Esophagus (tissue), 2 donors: Measurements from ENCODE around the gene KRTAP9-1. TPM values are rescaled to one million over a fixed set of nuclear protein-coding genes. Genes with fewer than 3 reads are reported as not detected.

ENCODE experiments used
- H3K27ac ChIP-seq, 2 donors: one replicate each; pipeline ENCODE4 v1.5.1; 2013; ENCODE audit warnings: low read depth in 2 of 2, mild to moderate bottlenecking in 2 of 2, inconsistent platforms in 1 of 2, low read length in 1 of 2, moderate library complexity in 1 of 2
- H3K27me3 ChIP-seq, 2 donors: one replicate each; pipeline ENCODE4 v1.6.1; 2013; ENCODE audit warnings: low read length in 2 of 2, control low read depth in 1 of 2, mild to moderate bottlenecking in 1 of 2; ENCODE audit not compliant: insufficient read depth in 2 of 2, control insufficient read depth in 1 of 2
- H3K36me3 ChIP-seq, 2 donors: one replicate each; pipeline ENCODE4 v1.6.1; 2013; ENCODE audit warnings: low read length in 1 of 2; ENCODE audit not compliant: control insufficient read depth in 2 of 2, insufficient read depth in 2 of 2
- H3K4me1 ChIP-seq, 2 donors: one replicate each; pipeline ENCODE4 v1.6.1; 2013; ENCODE audit warnings: low read length in 1 of 2; ENCODE audit not compliant: control insufficient read depth in 2 of 2, insufficient read depth in 2 of 2
- H3K4me3 ChIP-seq, 2 donors: one replicate each; pipeline ENCODE4 v1.5.1; 2013; ENCODE audit warnings: low read length in 2 of 2, mild to moderate bottlenecking in 2 of 2, low read depth in 1 of 2, moderate library complexity in 1 of 2
- H3K9me3 ChIP-seq, 2 donors: one replicate each; pipeline ENCODE4 v1.6.1; 2013; ENCODE audit warnings: mild to moderate bottlenecking in 2 of 2, low read depth in 1 of 2, low read length in 1 of 2, moderate library complexity in 1 of 2; ENCODE audit not compliant: control insufficient read depth in 2 of 2, insufficient read depth in 1 of 2
- WGBS, 2 donors: extraction: QIAGEN DNeasy Blood & Tissue Kit; methylation state at CpG; one replicate each; pipeline ENCODE4 v1.1.7; 2013; 5-methylcytosine and 5-hydroxymethylcytosine counted together
- polyA plus RNA-seq, 2 donors: library from polyadenylated mRNA; stranded (reverse); fragments of 200-250 nt; gene quantifications; one replicate each; pipeline ENCODE4 v1.2.3, GENCODE V29; 2013
- donor health status: healthy with polysubstance abuse.
- donor health status: Bipolar disorder and iron deficiency.

The KRTAP9-1 gene
- polyA plus RNA-seq, 2 donors, result not detected

DNA sequence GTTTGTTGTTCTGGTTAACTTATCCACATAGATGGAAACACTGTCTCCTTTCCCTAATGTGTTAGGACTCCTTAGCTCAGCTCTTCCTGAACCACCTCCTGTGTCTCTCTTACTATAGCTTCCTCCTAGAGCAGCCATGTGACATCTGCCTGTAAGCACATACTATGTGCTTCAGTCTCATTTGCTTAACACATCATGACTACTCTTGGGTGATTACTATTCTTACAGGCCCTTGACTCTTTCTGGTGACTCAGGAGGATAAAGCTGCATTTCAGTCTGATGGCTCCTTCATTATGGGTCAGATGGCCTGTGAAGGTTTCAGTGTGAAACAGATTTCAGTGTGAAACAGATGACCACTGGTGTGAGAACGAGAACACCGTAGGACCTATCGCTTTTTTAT, 11.3 kb upstream of the KRTAP9-1 start:
- H3K4me3 ChIP-seq, result no peak overlapping the region
- H3K36me3 ChIP-seq, result no peaks in the 10 kb centered on the region
- peaks cover 0 to 3% of the 10 kb centered on the region in 2 donors for H3K27me3 ChIP-seq
- 94 to 96% methylated on average over 3 of the region's 3 CpGs for WGBS, 2 donors
- no peak overlapping the region for H3K27ac ChIP-seq
- no peaks in the 10 kb centered on the region for H3K4me1 ChIP-seq
- no peaks in the 10 kb centered on the region for H3K9me3 ChIP-seq

DNA sequence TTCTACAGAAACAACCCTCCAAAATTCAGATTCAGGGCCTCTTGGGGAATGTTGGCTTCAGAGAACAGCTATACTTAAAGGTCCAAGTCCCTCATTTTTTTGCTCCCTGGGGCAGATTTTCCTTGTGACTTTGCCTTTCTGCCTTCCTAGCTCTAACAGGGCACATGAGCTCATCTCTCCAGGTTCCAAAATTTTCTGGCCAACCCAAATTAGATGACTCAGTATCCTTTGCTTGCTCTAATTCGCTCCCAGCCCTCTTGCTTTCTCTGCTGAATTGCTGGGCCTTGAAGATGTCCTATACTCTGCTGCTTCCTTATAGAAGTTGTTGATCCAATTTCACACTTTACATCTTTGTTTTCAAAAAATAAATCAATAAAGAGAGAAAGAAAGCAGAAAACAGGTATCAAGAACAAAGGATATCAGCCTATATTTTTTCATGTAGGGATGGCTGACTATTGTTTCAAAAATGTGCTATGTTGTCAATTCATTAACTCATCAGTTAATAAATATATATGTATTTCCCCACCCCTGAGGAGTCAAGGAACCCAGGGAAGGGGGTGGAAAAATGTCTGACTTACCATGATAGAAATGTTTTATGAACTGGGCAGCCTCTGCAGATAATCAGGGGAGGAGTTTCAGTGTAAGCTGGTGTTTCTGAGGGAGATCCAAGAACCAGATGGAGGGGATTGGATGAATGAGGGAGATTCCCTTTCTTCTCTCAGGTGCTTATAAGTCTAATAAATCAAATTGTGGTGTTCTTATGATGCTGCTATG, 10.7 kb upstream of the KRTAP9-1 start:
- H3K36me3 ChIP-seq, result no peaks in the 10 kb centered on the region
- H3K4me3 ChIP-seq, result no peak overlapping the region
- no peaks in the 10 kb centered on the region for H3K9me3 ChIP-seq
- WGBS, 2 donors, result 70 to 72% methylated on average over 1 of the region's 1 CpG
- no peaks in the 10 kb centered on the region for H3K4me1 ChIP-seq
- H3K27ac ChIP-seq, result no peak overlapping the region
- peaks cover 0 to 3% of the 10 kb centered on the region in 2 donors for H3K27me3 ChIP-seq

DNA sequence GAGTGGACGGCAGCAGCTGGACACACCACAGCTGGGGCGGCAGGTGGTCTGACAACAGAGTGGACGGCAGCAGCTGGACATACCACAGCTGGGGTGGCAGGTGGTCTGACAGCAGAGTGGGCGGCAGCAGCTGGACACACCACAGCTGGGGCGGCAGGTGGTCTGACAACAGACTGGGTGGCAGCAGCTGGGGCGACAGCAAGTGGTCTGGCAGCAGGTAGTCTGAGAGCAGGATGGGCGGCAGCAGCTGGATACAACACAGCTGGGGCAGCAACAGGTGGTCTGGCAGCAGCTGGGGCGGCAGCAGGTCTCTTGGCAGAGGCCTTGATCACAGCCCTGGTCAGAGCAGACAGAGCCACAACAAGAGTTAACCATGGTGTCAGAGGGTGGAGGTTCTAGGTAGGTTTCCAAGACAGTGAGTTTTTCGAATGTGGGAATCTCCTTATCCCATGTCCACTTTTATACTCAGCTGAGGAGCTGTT, 5.2 kb upstream of the KRTAP9-1 start, which contains the start of gene KRTAP4-1:
Gene KRTAP4-1 (minus strand): TSS at position 432 of the 482 bp plus-strand sequence. CDS start 57 bp downstream, at position 375.
- H3K4me1 ChIP-seq, result no peaks in the 10 kb centered on the region
- H3K27ac ChIP-seq, result no peak within 1 kb of the TSS
- no peaks in the 10 kb centered on the region for H3K9me3 ChIP-seq
- H3K4me3 ChIP-seq, result no peak within 1 kb of the TSS
- H3K36me3 ChIP-seq, result no peaks in the 10 kb centered on the region
- H3K27me3 ChIP-seq, result no peaks in the 10 kb centered on the region
- WGBS, 2 donors, result 63 to 67% methylated on average over 9 of the region's 9 CpGs

DNA sequence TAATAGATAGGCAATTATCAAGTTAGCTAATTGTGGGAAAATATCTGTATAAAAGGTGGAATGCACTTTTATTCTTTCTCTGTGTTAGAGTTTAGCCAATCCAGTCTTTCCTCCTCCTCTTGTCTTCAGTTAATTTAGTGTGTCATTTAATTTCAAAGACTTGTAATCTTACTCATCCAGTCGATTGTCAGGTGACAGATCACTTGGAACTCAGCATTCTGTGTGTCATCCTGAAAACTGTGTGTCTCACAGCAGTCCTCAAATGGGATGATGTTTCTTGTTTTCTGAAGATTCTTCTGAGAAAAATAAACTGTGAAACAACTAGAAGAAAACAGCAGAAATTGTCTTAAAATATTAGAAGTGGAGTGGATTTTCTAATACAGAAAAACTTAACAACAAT, 4.7 kb upstream of the KRTAP9-1 start:
- Histone ChIP-seq H3K9me3 (no peaks in the 10 kb centered on the region), H3K36me3 (no peaks in the 10 kb centered on the region), H3K4me1 (no peaks in the 10 kb centered on the region), H3K27ac (no peak overlapping the region), H3K4me3 (no peak overlapping the region), H3K27me3 (no peaks in the 10 kb centered on the region)
- WGBS, 2 donors, result 40 to 41% methylated on average over 1 of the region's 1 CpG

DNA sequence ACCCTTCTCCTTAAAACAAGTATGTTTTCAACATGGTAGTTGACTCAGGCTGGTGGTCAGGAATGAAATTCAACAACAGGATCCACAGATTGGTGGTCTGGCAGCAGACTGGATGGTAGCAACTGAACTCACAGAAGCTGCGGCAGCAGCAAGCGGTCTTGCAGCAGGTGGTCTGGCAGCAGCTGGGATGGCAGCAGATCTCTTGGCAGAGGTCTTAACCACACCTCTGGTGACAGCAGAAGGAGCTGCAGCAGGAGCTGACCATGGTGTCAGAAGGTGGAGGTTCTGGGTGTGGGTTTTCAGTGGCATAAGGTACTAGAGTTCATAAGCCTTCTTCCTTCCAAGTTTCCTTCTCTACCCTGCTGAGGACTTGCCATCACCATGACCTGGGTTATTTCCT, 2.8 kb upstream of the KRTAP9-1 start:
- Histone ChIP-seq H3K4me3 (no peak overlapping the region), H3K27me3 (no peaks in the 10 kb centered on the region), H3K4me1 (no peaks in the 10 kb centered on the region), H3K36me3 (no peaks in the 10 kb centered on the region), H3K27ac (no peak overlapping the region), H3K9me3 (no peaks in the 10 kb centered on the region)
- WGBS, 2 donors, result 87 to 90% methylated on average over 2 of the region's 2 CpGs

DNA sequence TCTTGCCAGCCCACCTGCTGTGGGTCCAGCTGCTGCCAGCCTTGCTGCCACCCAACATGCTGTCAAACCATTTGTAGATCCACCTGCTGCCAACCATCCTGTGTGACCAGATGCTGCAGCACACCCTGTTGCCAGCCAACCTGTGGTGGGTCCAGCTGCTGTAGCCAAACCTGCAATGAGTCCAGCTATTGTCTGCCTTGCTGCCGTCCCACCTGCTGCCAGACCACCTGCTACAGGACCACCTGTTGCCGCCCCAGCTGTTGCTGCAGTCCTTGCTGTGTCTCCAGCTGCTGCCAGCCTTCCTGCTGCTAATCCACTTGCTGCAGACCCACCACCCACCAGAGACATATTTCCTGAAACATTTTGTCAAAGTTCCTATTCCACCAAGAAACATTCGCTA, 641 bp downstream of the KRTAP9-1 start:
- no peaks in the 10 kb centered on the region for H3K4me1 ChIP-seq
- WGBS, 2 donors, result 71 to 86% methylated on average over 3 of the region's 3 CpGs
- H3K4me3 ChIP-seq, result no peak overlapping the region
- no peaks in the 10 kb centered on the region for H3K9me3 ChIP-seq
- no peaks in the 10 kb centered on the region for H3K36me3 ChIP-seq
- H3K27me3 ChIP-seq, result no peaks in the 10 kb centered on the region
- H3K27ac ChIP-seq, result no peak overlapping the region

DNA sequence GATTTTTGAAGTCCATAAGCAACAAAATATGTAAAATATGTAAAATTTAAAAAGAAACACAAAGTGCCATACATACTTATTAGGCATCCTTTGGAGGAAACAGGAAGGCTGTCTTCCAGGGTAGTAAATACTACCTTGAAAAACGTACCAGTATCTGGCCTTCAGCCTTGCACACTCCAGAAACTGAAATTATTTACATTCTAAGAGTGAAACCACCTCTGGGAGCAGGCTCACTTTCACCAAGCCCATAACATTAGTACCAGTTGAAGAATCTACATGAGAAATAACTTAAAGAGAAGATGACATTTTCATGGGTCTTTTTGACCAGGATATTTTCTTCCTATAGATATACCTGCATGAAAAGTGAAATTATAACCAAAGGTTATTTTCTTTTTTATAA, 6.4 kb downstream of the KRTAP9-1 start:
- Histone ChIP-seq H3K27me3 (no peaks in the 10 kb centered on the region), H3K4me3 (no peak overlapping the region), H3K36me3 (no peaks in the 10 kb centered on the region), H3K4me1 (no peaks in the 10 kb centered on the region), H3K27ac (no peak overlapping the region), H3K9me3 (no peaks in the 10 kb centered on the region)
- WGBS, 2 donors, result 34 to 51% methylated on average over 1 of the region's 1 CpG

DNA sequence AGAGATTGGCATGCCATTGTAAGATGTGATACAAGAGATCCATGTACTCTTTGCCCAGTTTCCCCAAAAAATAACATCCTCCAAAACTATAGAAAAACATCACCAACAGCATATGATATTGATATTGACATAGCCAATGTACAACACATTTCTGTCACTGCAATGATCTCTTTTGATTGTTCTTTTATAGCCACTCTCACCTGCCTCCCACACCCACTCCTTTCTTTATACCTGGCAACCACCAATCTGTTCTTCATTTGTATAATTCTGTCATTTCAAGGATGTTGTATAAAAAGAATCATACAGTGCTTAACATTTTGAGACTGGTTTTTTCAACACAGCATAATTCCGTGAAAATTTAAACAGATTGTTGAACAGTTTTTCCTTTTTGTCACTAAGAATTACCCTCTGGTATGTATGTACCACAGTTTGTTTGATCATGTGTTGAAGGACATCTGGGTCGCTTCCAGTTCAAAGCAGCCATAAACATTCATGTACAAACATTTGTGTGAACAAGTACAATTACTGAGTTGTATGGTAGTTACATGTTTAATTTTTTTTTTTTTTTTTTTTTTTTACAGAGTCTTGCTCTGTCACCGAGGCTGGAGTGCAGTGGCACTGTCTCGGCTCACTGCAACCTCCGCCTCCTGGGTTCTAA, 9.9 kb downstream of the KRTAP9-1 start:
- no peaks in the 10 kb centered on the region for H3K9me3 ChIP-seq
- whole genome bisulfite sequencing, 2 donors, result 57 to 62% methylated on average over 5 of the region's 5 CpGs
- H3K36me3 ChIP-seq, result no peaks in the 10 kb centered on the region
- no peaks in the 10 kb centered on the region for H3K27me3 ChIP-seq
- no peak overlapping the region for H3K4me3 ChIP-seq
- no peaks in the 10 kb centered on the region for H3K4me1 ChIP-seq
- H3K27ac ChIP-seq, result no peak overlapping the region

DNA sequence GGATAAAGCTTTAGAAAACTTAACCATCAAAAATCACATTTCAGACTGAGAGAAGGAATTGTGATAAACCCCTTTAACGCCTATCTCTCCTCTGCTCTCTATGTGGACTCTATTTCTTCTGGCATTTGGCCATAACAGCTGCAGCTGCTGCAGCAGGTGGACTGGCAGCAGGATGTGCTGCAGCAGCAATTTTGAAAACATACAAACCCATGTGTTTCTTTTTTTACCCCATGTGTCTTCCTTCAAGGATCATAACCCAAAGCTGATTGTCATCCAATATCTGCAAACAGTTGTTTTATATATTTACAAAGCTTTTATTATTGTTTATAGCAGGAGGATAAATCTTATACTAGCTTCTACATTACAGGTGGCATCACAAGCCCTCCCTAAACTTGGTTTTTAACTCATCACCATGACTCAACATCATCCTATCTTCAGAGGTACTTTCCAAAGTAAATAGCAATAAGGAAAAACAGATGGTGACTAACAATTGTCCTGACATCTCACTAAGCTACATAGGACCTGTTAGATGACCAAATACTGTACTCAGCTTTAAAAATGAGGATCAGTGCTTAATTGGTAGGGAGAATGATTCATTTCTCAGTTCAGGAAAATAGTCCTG, 22.3 kb downstream of the KRTAP9-1 start:
- H3K36me3 ChIP-seq, result no peaks in the 10 kb centered on the region
- WGBS, 2 donors, result 32 to 36% methylated on average over 1 of the region's 1 CpG
- peaks cover 0 to 4% of the 10 kb centered on the region in 2 donors for H3K27me3 ChIP-seq
- peaks cover 0 to 6% of the 10 kb centered on the region in 2 donors for H3K4me1 ChIP-seq
- H3K4me3 ChIP-seq, result no peak overlapping the region
- H3K27ac ChIP-seq, result no peak overlapping the region
- no peaks in the 10 kb centered on the region for H3K9me3 ChIP-seq
